ENCODE measurements around the gene HNF1B.

- TF ChIP-seq, protein P1, sequence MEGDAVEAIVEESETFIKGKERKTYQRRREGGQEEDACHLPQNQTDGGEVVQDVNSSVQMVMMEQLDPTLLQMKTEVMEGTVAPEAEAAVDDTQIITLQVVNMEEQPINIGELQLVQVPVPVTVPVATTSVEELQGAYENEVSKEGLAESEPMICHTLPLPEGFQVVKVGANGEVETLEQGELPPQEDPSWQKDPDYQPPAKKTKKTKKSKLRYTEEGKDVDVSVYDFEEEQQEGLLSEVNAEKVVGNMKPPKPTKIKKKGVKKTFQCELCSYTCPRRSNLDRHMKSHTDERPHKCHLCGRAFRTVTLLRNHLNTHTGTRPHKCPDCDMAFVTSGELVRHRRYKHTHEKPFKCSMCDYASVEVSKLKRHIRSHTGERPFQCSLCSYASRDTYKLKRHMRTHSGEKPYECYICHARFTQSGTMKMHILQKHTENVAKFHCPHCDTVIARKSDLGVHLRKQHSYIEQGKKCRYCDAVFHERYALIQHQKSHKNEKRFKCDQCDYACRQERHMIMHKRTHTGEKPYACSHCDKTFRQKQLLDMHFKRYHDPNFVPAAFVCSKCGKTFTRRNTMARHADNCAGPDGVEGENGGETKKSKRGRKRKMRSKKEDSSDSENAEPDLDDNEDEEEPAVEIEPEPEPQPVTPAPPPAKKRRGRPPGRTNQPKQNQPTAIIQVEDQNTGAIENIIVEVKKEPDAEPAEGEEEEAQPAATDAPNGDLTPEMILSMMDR (IDR thresholded peaks at IDR 0.05; ENCODE audit: low read depth, low read length, poor library complexity, severe bottlenecking) = no peak
- TF ChIP-seq EZH2phosphoT487 (IDR thresholded peaks at IDR 0.05; ENCODE audit: borderline replicate concordance, low read length) = no peak
Observed at GRCh38 chr17:37698132-37698910, 46.5 kb downstream of the HNF1B start.

Measured in DOHH2 (cell line).